OCI-LY7 (cell line): Measurements from ENCODE around the gene GAN.

Experiments
- CTCF ChIP-seq: fragments of 200-600 bp; sonication (generic); conservative IDR thresholded peaks from 2 replicates; pipeline ENCODE4 v1.5.1; 2014; ENCODE audit warnings: mild to moderate bottlenecking, antibody characterized with exemption, low read length, moderate library complexity, mixed read lengths
- EZH2phosphoT487 ChIP-seq: fragments of 200-600 bp; sonication (generic); IDR thresholded peaks from 2 replicates; pipeline ENCODE4 v1.6.1; 2018; ENCODE audit warnings: low read depth, borderline replicate concordance, mild to moderate bottlenecking, mixed run types, antibody characterized with exemption, low read length, moderate library complexity, mixed read lengths

GRCh38 chr16:81385031-81385756, 70.4 kb downstream of the GAN start:
- TF ChIP-seq CTCF (no peak), EZH2phosphoT487 (no peak)
